K562 (cell line): Measurements from ENCODE around the gene TMEM63A. TPM values are rescaled to one million over a fixed set of nuclear protein-coding genes. Genes with fewer than 3 reads are reported as not detected.
"Not testable (repeated sequence)": the region's sequence is repeated elsewhere in the genome, so short reads cannot be mapped to it uniquely, and the experiment has no call there.

Experiments used
- ATAC-seq: fragments of 200-7000 bp; cut with Tn5 transposase; 3 replicates; pipeline ENCODE4 v1.9.1; 2020; ENCODE audit warnings: moderate library complexity
- BruUV-seq: library from RNA; stranded (reverse); fragments of 400-500 nt; replicated peaks from 2 replicates; lab custom pipeline; 2021; lab: Mats Ljungman, UMichigan
- CTCF ChIA-PET: fragments of 300-600 bp; formaldehyde crosslinking; extraction: SDS; loops from one replicate; lab custom pipeline; 2021; ENCODE audit warnings: low intra/inter-chr PET ratio; lab: Yijun Ruan, JAX
- POLR2A ChIA-PET: fragments of 300-600, 350-650 bp; sonication (Branson Sonifier 250); formaldehyde crosslinking; extraction: SDS; loops from one replicate; lab custom pipeline; 2021; ENCODE audit warnings: antibody characterized with exemption, inconsistent platforms; lab: Yijun Ruan, JAX
- DNase-seq, 4 experiments: peaks; one replicate each; pipeline versions ENCODE4 v3.0.0 to v3.0.0-alpha.2; 2011 to 2018; ENCODE audit warnings: low spot score in 3 of 4, mixed read lengths in 3 of 4; ENCODE audit errors: extremely low read depth in 1 of 4
- FAIRE-seq: peaks from 2 replicates; lab custom pipeline; 2011; peaks lifted over from hg19 to GRCh38; lab: Jason Lieb, UNC
- H2AFZ ChIP-seq: 2 replicates; pipeline ENCODE4 v1.6.0; 2011; ENCODE audit warnings: low read depth, low read length, control low read depth, inconsistent platforms
- H3K27ac ChIP-seq: fragments of 200-600 bp; 3 replicates; pipeline ENCODE4 v1.8.0; 2011; ENCODE audit warnings: low read depth, mild to moderate bottlenecking, control low read depth, inconsistent platforms, low read length, moderate library complexity, mixed read lengths; ENCODE audit errors: extremely low read depth
- H3K27me3 ChIP-seq, 2 experiments: fragments of 300-600 bp in 1 of 2; 2 replicates in 1 of 2; 3 replicates in 1 of 2; pipeline versions ENCODE4 v1.6.0 to v1.8.0; 2011; ENCODE audit warnings: inconsistent platforms in 2 of 2, low read length in 2 of 2, mild to moderate bottlenecking in 1 of 2, mixed read lengths in 1 of 2, moderate library complexity in 1 of 2; ENCODE audit not compliant: control insufficient read depth in 2 of 2, insufficient read depth in 2 of 2
- H3K36me3 ChIP-seq: fragments of 300-600 bp; 3 replicates; pipeline ENCODE4 v1.8.0; 2011; ENCODE audit warnings: mild to moderate bottlenecking, low read length, inconsistent platforms; ENCODE audit not compliant: control insufficient read depth, insufficient read depth
- H3K4me1 ChIP-seq, 2 experiments: fragments of 200-600 bp in 1 of 2; replicated peaks in 1 of 2; 2 replicates in 1 of 2; 3 replicates in 1 of 2; pipeline versions ENCODE4 v1.5.1 to v1.8.0; 2011; ENCODE audit warnings: inconsistent platforms in 2 of 2, low read length in 2 of 2, mild to moderate bottlenecking in 1 of 2, mixed read lengths in 1 of 2, moderate library complexity in 1 of 2; ENCODE audit not compliant: control insufficient read depth in 2 of 2, insufficient read depth in 2 of 2
- H3K4me2 ChIP-seq: 2 replicates; pipeline ENCODE4 v1.6.1; 2011; ENCODE audit warnings: low read length, control low read depth, inconsistent platforms, mixed read lengths; ENCODE audit not compliant: insufficient read depth
- H3K4me3 ChIP-seq: fragments of 200-600 bp; sonication (generic), shearing (Covaris generic); 2 replicates; pipeline ENCODE4 v1.5.1; 2016; ENCODE audit warnings: control low read depth, inconsistent platforms
- H3K79me2 ChIP-seq: fragments of 200-600 bp; 3 replicates; pipeline ENCODE4 v1.8.0; 2011; ENCODE audit warnings: low read length, inconsistent platforms; ENCODE audit not compliant: control insufficient read depth, insufficient read depth
- H3K9ac ChIP-seq, 2 experiments: 2 replicates each; pipeline versions ENCODE4 v1.6.0 to v1.6.1; 2011; ENCODE audit warnings: low read depth in 2 of 2, low read length in 2 of 2, control low read depth in 1 of 2, inconsistent platforms in 1 of 2, mild to moderate bottlenecking in 1 of 2, mixed read lengths in 1 of 2; ENCODE audit not compliant: insufficient read depth in 1 of 2
- H3K9me1 ChIP-seq: one replicate; pipeline ENCODE4 v1.6.0; 2011; ENCODE audit warnings: inconsistent platforms, mild to moderate bottlenecking, low read length, moderate library complexity; ENCODE audit not compliant: control insufficient read depth, insufficient read depth
- H3K9me3 ChIP-seq: replicated peaks from 2 replicates; pipeline ENCODE4 v1.5.1; 2011; ENCODE audit warnings: low read depth, low read length, inconsistent platforms; ENCODE audit not compliant: control insufficient read depth, insufficient read depth
- H4K20me1 ChIP-seq: replicated peaks from 2 replicates; pipeline ENCODE4 v1.6.1; 2011; ENCODE audit warnings: low read length, inconsistent platforms, mixed read lengths; ENCODE audit not compliant: control insufficient read depth, insufficient read depth
- BRF1 ChIP-seq: IDR thresholded peaks from 3 replicates; pipeline ENCODE4 v1.6.1; 2011; ENCODE audit warnings: borderline replicate concordance, mild to moderate bottlenecking; ENCODE audit not compliant: insufficient read length; ENCODE audit errors: extremely low read depth
- C11orf30 ChIP-seq: fragments of 450-650 bp; IDR thresholded peaks from 2 replicates; pipeline ENCODE4 v1.6.1; 2016; ENCODE audit warnings: low read depth, mild to moderate bottlenecking
- DACH1 ChIP-seq: fragments of 450-650 bp; IDR thresholded peaks from 2 replicates; pipeline ENCODE4 v1.6.1; 2018; ENCODE audit not compliant: partially characterized antibody
- FUS ChIP-seq: fragments of 200-400 bp; formaldehyde crosslinking; optimal IDR thresholded peaks from 2 replicates; pipeline ENCODE3; 2017; ENCODE audit warnings: low read depth, low read length
- GATA2 ChIP-seq: sonication (generic); formaldehyde crosslinking; IDR thresholded peaks from 2 replicates; pipeline ENCODE4 v1.4.0; 2020; ENCODE audit warnings: mild to moderate bottlenecking, missing genetic modification reagents
- JUND ChIP-seq, 2 experiments: IDR thresholded peaks; 2 replicates in 1 of 2; 3 replicates in 1 of 2; pipeline ENCODE4 v1.6.1; 2011; ENCODE audit warnings: borderline replicate concordance in 2 of 2, low read depth in 2 of 2, low read length in 2 of 2, improper control_type of control experiment in 1 of 2, missing biosample characterization in 1 of 2, missing genetic modification characterization in 1 of 2, missing genetic modification reagents in 1 of 2
- MAFG ChIP-seq: fragments of 450-650 bp; conservative IDR thresholded peaks from 2 replicates; pipeline ENCODE4 v1.6.1; 2016; ENCODE audit warnings: missing genetic modification characterization, missing compliant biosample characterization
- MEF2D ChIP-seq: conservative IDR thresholded peaks from 2 replicates; pipeline ENCODE4 v1.6.1; 2016; ENCODE audit warnings: low read depth, missing genetic modification characterization, missing compliant biosample characterization
- STAT5A ChIP-seq: IDR thresholded peaks from 2 replicates; pipeline ENCODE4 v1.6.1; 2012; ENCODE audit warnings: low read length, inconsistent platforms, borderline replicate concordance
- ZBTB49 ChIP-seq: sonication (generic); formaldehyde crosslinking; IDR thresholded peaks from 2 replicates; pipeline ENCODE4 v1.8.0; 2022; ENCODE audit warnings: missing genetic modification reagents, mild to moderate bottlenecking, borderline replicate concordance
- ZNF174 ChIP-seq: fragments of 250-450 bp; sonication (Bioruptor Pico); IDR thresholded peaks from 2 replicates; pipeline ENCODE4 v1.4.0; 2020; ENCODE audit warnings: mild to moderate bottlenecking
- ZNF274 ChIP-seq: IDR thresholded peaks from 2 replicates; pipeline ENCODE4 v1.6.1; 2011; ENCODE audit warnings: low read depth, mild to moderate bottlenecking, low read length, moderate library complexity, borderline replicate concordance
- ZNF316 ChIP-seq: fragments of 450-650 bp; IDR thresholded peaks from 2 replicates; pipeline ENCODE4 v1.6.1; 2016
- ZNF589 ChIP-seq: fragments of 200-800 bp; sonication (Bioruptor generic); IDR thresholded peaks from 2 replicates; pipeline ENCODE4 v1.6.1; 2016; ENCODE audit warnings: low read depth, missing genetic modification characterization, missing compliant biosample characterization
- WGBS: fragments of 100-300 bp; shearing (Covaris generic); methylation state at CpG from one replicate; pipeline ENCODE4 v1.1.6; 2016; ENCODE audit warnings: low coverage, mixed read lengths; ENCODE audit not compliant: insufficient coverage; ENCODE audit errors: missing lambda C conversion rate; 5-methylcytosine and 5-hydroxymethylcytosine counted together
- in situ Hi-C: fragments of 300-500 bp; cut with MboI; formaldehyde crosslinking; loops from 4 replicates; pipeline ENCODE4 v1.15.0; 2018; ENCODE audit warnings: inconsistent platforms, mixed read lengths
- intact Hi-C: fragments of 100-400 bp; cut with micrococcal nuclease; formaldehyde crosslinking; loops from 2 replicates; pipeline ENCODE4 v1.14.2; 2022
- polyA plus RNA-seq, 8 experiments: library from polyadenylated mRNA; depleted of rRNA in 4 of 8; stranded (reverse) in 5 of 8; unstranded in 3 of 8; fragments of >200 nt; fragmentation: Nextera tagmentation in 2 of 8; fragmentation: Illumina TruSeq in 1 of 8; extraction: Ambion mirVana in 2 of 8; extraction: Trizol in 1 of 8; gene quantifications; 2 replicates each; pipeline versions ENCODE4 v1.2.1 to v1.2.3, GENCODE V29; 2011 to 2014; ENCODE audit warnings: inconsistent platforms in 1 of 8, missing spikeins in 1 of 8
- total RNA-seq, 7 experiments: library from RNA; depleted of rRNA in 6 of 7; stranded (reverse); fragments of >200 nt in 6 of 7; fragmentation: Illumina TruSeq in 2 of 7; extraction: Trizol in 2 of 7; gene quantifications; 2 replicates each; pipeline versions ENCODE4 v1.2.1 to v1.2.3, GENCODE V29; 2011 to 2021; ENCODE audit warnings: low replicate concordance in 1 of 7

The TMEM63A gene
- total and polyA plus RNA-seq, 9 of the 15 experiments (the other 6 are each of a cell fraction or from before 2014, with no cell fraction given): 2.0 to 54.6 (median 17.5) TPM

- H2AFZ ChIP-seq, BruUV-seq, H3K4me2 ChIP-seq, H3K9me1 ChIP-seq, H3K27ac ChIP-seq, ATAC-seq, FAIRE-seq, in situ Hi-C loops, intact Hi-C loops, H3K9ac ChIP-seq, H3K4me3 ChIP-seq, H3K79me2 ChIP-seq, H3K36me3 ChIP-seq, DNase-seq, H3K9me3 ChIP-seq, H3K27me3 ChIP-seq, H4K20me1 ChIP-seq, CTCF ChIA-PET: not testable (repeated sequence)
- TF ChIP-seq ZNF316: peak; percentile 71
- TF ChIP-seq C11orf30: peak; percentile 52; the same call in 1 of the 2 replicates
- TF ChIP-seq MAFG (tag): peak; percentile 35
- H3K4me1 ChIP-seq: peaks cover 0 to 20% of the 10 kb centered on the region in 2 experiments; a peak in 2 of 5 replicates
- POLR2A ChIA-PET: interaction anchor here (0.6 to 0.7 kb wide), 2 partner anchors 19 to 360 kb away, joined by 3 read pairs; no protein-coding TSS in a partner anchor
- 100% methylated on average over 2 of the region's 3 CpGs for WGBS
Measured at GRCh38 chr1:225806736-225807135, 75.4 kb downstream of the TMEM63A start.

- no peak overlapping the region for H2AFZ ChIP-seq
- H3K27ac ChIP-seq: no peak overlapping the region
- no peak overlapping the region for H3K9ac ChIP-seq
- no peaks in the 10 kb centered on the region for H3K36me3 ChIP-seq
- H3K9me3 ChIP-seq: no peaks in the 10 kb centered on the region
- WGBS: 65% methylated on average over 1 of the region's 1 CpG
- no peaks in the 10 kb centered on the region for H3K27me3 ChIP-seq
- H3K4me2 ChIP-seq: no peak overlapping the region
- ATAC-seq (no peak), FAIRE-seq (no peak), DNase-seq (no peak)
- ChIA-PET POLR2A (interaction anchor here (0.6 to 0.7 kb wide), 2 partner anchors 19 to 360 kb away, joined by 3 read pairs; no protein-coding TSS in a partner anchor), CTCF (no interaction called here)
- no peaks in the 10 kb centered on the region for H3K9me1 ChIP-seq
- intact Hi-C loops (no loop called here), in situ Hi-C loops (no loop called here)
- H4K20me1 ChIP-seq: no peaks in the 10 kb centered on the region; the same call in 1 of the 2 replicates
- no TSS peak for BruUV-seq
- peaks cover 0 to 19% of the 10 kb centered on the region in 2 experiments; a peak in 2 of 5 replicates for H3K4me1 ChIP-seq
- no peaks in the 10 kb centered on the region for H3K79me2 ChIP-seq
- H3K4me3 ChIP-seq: no peak overlapping the region
- no peak for TF ChIP-seq FUS
- no peak for TF ChIP-seq MEF2D (tag)
- no peak for TF ChIP-seq BRF1
- TF ChIP-seq ZNF589 (CRISPR knock-in tag): no peak
- no peak for TF ChIP-seq ZNF174 (CRISPR knock-in tag)
- no peak for TF ChIP-seq ZNF274
- no peak for TF ChIP-seq STAT5A
- no peak for TF ChIP-seq ZBTB49 (CRISPR knock-in tag)
- TF ChIP-seq DACH1: no peak
- no peak for TF ChIP-seq JUND (IDR thresholded peaks at IDR 0.05; ENCODE audit: borderline replicate concordance, low read depth, low read length)
- no peak for TF ChIP-seq JUND (tag; IDR thresholded peaks at IDR 0.05; ENCODE audit: borderline replicate concordance, low read depth, low read length)
- no peak for TF ChIP-seq GATA2 (CRISPR knock-in tag)
Measured at GRCh38 chr1:225806249-225806648, 75.9 kb downstream of the TMEM63A start.
